Measurements from ENCODE around the gene FCN1.

The FCN1 gene

DNA sequence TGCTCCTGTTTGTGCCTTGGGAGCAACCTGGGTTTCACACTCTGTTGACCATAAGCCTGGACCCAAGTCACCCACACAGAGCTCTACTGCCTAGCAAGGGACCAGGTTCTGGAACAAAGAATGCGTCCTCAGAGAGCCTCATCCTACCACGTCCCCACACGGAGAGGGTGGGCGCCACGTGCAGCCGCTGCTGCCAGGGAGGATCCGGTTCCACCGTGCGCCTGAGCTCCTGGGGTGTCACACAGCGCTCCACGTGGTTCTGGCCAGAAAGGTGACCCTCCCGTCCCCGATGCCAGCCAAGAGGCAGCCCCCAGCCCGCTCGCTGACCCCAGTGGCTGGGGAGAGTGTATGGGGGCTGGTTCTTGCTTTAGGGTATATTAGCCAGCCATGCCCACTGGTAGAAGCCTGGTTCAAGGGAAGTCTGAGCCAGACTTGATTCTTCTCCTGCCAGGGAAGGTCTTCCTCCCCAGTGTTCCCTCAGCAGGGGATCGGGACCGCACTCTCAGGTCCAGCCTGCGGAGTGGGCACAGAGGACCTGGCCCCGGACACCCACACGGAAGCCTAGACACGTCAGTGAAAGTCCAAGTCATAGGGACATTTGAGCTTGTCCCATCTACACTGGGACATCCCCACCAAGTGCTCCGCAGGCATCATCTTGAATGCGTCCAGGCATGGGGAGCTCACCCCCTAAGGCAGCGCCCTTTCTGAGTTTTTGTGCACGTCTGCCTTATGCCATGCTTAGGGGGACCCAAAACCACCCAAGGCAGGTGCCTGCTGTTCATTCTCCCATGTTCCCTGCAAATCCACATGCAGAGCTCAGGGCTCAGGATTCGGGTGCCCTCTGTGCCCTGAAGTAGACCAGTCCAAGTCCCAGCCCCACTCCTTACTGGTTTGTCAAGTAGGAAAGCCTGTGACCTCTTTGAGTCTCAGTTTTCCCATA is 2.4 kb downstream of the FCN1 start:
- no peak for TF ChIP-seq SIN3A (IDR thresholded peaks at IDR 0.05; ENCODE audit: borderline replicate concordance, insufficient read depth, low read length)
- TF ChIP-seq, protein P1, sequence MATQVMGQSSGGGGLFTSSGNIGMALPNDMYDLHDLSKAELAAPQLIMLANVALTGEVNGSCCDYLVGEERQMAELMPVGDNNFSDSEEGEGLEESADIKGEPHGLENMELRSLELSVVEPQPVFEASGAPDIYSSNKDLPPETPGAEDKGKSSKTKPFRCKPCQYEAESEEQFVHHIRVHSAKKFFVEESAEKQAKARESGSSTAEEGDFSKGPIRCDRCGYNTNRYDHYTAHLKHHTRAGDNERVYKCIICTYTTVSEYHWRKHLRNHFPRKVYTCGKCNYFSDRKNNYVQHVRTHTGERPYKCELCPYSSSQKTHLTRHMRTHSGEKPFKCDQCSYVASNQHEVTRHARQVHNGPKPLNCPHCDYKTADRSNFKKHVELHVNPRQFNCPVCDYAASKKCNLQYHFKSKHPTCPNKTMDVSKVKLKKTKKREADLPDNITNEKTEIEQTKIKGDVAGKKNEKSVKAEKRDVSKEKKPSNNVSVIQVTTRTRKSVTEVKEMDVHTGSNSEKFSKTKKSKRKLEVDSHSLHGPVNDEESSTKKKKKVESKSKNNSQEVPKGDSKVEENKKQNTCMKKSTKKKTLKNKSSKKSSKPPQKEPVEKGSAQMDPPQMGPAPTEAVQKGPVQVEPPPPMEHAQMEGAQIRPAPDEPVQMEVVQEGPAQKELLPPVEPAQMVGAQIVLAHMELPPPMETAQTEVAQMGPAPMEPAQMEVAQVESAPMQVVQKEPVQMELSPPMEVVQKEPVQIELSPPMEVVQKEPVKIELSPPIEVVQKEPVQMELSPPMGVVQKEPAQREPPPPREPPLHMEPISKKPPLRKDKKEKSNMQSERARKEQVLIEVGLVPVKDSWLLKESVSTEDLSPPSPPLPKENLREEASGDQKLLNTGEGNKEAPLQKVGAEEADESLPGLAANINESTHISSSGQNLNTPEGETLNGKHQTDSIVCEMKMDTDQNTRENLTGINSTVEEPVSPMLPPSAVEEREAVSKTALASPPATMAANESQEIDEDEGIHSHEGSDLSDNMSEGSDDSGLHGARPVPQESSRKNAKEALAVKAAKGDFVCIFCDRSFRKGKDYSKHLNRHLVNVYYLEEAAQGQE (IDR thresholded peaks at IDR 0.05; ENCODE audit: insufficient read depth in 1 of 2, low read depth in 2 of 2, low read length in 2 of 2) = no peak
- no peak for TF ChIP-seq TAF1 (IDR thresholded peaks at IDR 0.05; ENCODE audit: borderline replicate concordance, insufficient read depth, low read length)
- TF ChIP-seq POLR2AphosphoS5 (IDR thresholded peaks at IDR 0.05; ENCODE audit: low read depth, low read length) = no peak
- TF ChIP-seq FOXP2 (optimal IDR thresholded peaks at IDR 0.05; ENCODE audit: borderline replicate concordance, extremely low read depth, extremely low read length, insufficient read depth) = no peak

DNA sequence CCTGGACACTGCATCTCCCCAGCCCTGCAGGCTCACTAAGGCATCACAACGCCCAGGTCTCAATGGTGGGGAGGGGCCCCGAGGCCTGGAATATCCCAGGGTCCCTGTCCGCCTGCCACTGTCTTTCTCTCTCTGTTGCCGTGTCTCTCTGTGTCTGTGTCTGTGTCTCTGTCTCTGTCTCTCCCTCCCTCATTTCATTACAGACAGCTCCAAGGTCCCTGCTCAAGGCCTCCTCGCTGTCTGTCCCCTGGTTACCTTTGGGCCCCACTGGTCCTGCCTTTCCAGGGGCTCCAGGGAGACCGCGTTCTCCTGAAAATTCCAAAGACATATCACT is 3.2 kb downstream of the FCN1 start:
- TF ChIP-seq TAF1 (IDR thresholded peaks at IDR 0.05; ENCODE audit: borderline replicate concordance, insufficient read depth, low read length) = no peak
- TF ChIP-seq SIN3A (IDR thresholded peaks at IDR 0.05; ENCODE audit: borderline replicate concordance, insufficient read depth, low read length) = no peak
- TF ChIP-seq FOXP2 (optimal IDR thresholded peaks at IDR 0.05; ENCODE audit: borderline replicate concordance, extremely low read depth, extremely low read length, insufficient read depth) = no peak
- TF ChIP-seq POLR2AphosphoS5 (IDR thresholded peaks at IDR 0.05; ENCODE audit: low read depth, low read length) = no peak
- TF ChIP-seq, protein P1 (IDR thresholded peaks at IDR 0.05; ENCODE audit: insufficient read depth in 1 of 2, low read depth in 2 of 2, low read length in 2 of 2) = no peak

DNA sequence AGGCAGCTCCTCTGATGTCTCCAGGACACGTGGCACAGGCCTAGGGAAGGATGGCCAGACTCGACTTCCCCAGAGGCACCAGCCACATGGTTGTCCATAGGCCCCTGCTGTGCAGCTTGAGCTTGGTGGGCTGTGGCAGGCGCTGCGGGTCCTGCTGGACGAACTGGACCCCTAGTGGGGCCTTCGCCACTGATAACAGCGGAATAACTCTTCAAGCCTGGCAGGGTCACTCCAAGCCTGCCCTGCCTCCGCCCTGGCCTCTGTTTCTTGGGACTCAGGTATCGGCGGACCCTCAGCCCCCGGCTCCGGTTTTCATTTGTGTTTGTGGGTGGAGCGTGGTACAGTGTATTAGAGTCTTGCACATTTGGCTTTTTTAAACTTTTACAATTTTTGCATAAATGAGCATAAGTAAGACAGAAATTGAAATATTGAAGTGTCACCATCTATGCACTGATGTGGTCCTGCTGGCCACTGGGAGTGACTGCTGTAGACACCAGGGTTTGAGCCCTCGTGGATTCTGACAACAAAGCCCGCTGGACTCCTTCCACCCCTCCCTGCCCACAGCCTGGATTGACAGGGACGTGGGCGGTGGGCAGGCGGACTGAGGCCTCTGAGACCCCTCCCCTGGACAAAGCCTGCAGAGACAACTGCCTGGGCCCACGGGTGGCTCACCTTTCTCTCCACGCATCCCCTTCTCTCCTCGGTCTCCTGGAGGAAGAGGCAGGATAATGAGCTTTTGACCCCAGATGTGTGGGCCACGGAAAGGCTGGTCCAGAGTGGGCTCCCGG is 3.8 kb downstream of the FCN1 start:
- TF ChIP-seq FOXP2 (optimal IDR thresholded peaks at IDR 0.05; ENCODE audit: borderline replicate concordance, extremely low read depth, extremely low read length, insufficient read depth) = no peak
- no peak for TF ChIP-seq TAF1 (IDR thresholded peaks at IDR 0.05; ENCODE audit: borderline replicate concordance, insufficient read depth, low read length)
- TF ChIP-seq, protein P1 (IDR thresholded peaks at IDR 0.05; ENCODE audit: insufficient read depth in 1 of 2, low read depth in 2 of 2, low read length in 2 of 2) = no peak
- no peak for TF ChIP-seq POLR2AphosphoS5 (IDR thresholded peaks at IDR 0.05; ENCODE audit: low read depth, low read length)
- TF ChIP-seq SIN3A (IDR thresholded peaks at IDR 0.05; ENCODE audit: borderline replicate concordance, insufficient read depth, low read length) = no peak

DNA sequence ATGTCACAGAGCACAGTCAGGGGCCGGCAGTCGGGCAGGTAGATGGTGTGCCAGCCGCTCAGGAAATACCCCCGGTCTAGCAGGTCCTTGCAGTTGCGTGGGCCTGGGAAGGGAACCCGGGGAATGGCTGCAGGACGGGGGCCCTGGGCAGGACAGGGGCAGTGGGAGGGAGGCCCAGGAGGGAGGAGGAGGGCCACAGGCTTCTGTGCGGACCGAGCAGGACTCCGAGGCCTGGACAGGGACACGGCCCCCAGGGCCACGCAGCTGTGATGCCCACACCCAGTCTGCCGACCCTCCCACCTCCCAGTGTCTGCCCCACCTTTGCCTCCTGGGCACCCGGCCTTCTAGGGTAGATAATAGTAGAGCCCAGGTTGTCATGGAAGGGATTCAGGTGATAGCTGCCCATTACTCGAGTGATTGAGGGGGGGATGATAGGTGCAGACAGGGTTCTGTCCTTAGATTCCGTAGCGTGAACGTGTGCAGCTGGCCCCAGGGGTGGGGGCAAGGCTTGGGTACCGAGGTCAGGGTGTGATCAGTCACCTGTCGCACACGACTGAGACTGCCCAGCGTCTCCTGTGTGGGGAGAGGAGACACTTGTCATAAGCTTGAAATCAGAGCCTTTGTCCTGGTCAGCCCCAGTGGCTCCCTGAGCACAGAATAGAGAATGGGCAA is 4.5 kb downstream of the FCN1 start:
- TF ChIP-seq TAF1 (IDR thresholded peaks at IDR 0.05; ENCODE audit: borderline replicate concordance, insufficient read depth, low read length) (no peak), SIN3A (IDR thresholded peaks at IDR 0.05; ENCODE audit: borderline replicate concordance, insufficient read depth, low read length) (no peak), FOXP2 (optimal IDR thresholded peaks at IDR 0.05; ENCODE audit: borderline replicate concordance, extremely low read depth, extremely low read length, insufficient read depth) (no peak), POLR2AphosphoS5 (IDR thresholded peaks at IDR 0.05; ENCODE audit: low read depth, low read length) (no peak)
- TF ChIP-seq, protein P1 (IDR thresholded peaks at IDR 0.05; ENCODE audit: insufficient read depth in 1 of 2, low read depth in 2 of 2, low read length in 2 of 2) = no peak

Measured in PFSK-1 (cell line).